MCF 10A (cell line): Measurements from ENCODE around the gene FTCDNL1. TPM values are rescaled to one million over a fixed set of nuclear protein-coding genes. Genes with fewer than 3 reads are reported as not detected.

Source experiments
- BruUV-seq: library from RNA; stranded (reverse); fragments of 400-500 nt; replicated peaks from 2 replicates; lab custom pipeline; 2021; lab: Mats Ljungman, UMichigan
- CTCF ChIA-PET: fragments of 300-600 bp; sonication (Branson Sonifier 250); formaldehyde crosslinking; extraction: SDS; loops from one replicate; lab custom pipeline; 2021; ENCODE audit warnings: antibody characterized with exemption, inconsistent platforms; lab: Yijun Ruan, JAX
- POLR2A ChIA-PET: fragments of 300-600, 350-650 bp; sonication (Branson Sonifier 250); formaldehyde crosslinking; extraction: SDS; loops from one replicate; lab custom pipeline; 2020; ENCODE audit warnings: antibody characterized with exemption, inconsistent platforms; lab: Yijun Ruan, JAX
- DNase-seq: peaks from one replicate; pipeline ENCODE4 v3.0.0-alpha.2; 2018; ENCODE audit not compliant: unreplicated experiment
- H3K27ac Mint-ChIP-seq: one replicate; pipeline ENCODE4 v1.8.0; 2022; ENCODE audit warnings: mild to moderate bottlenecking, low read depth, mixed read lengths; ENCODE audit not compliant: unreplicated experiment
- H3K27me3 Mint-ChIP-seq: one replicate; pipeline ENCODE4 v1.8.0; 2022; ENCODE audit warnings: mixed read lengths; ENCODE audit not compliant: insufficient read depth, unreplicated experiment
- H3K36me3 Mint-ChIP-seq: one replicate; pipeline ENCODE4 v1.8.0; 2022; ENCODE audit warnings: mild to moderate bottlenecking, moderate library complexity, mixed read lengths; ENCODE audit not compliant: insufficient read depth, unreplicated experiment
- H3K4me1 Mint-ChIP-seq: one replicate; pipeline ENCODE4 v1.8.0; 2022; ENCODE audit warnings: mixed read lengths; ENCODE audit not compliant: insufficient read depth, unreplicated experiment
- H3K4me3 Mint-ChIP-seq: one replicate; pipeline ENCODE4 v1.8.0; 2022; ENCODE audit warnings: mild to moderate bottlenecking, moderate library complexity, mixed read lengths; ENCODE audit not compliant: unreplicated experiment
- H3K9me3 Mint-ChIP-seq: one replicate; pipeline ENCODE4 v1.8.0; 2022; ENCODE audit warnings: mixed read lengths; ENCODE audit not compliant: unreplicated experiment
- CTCF ChIP-seq: fragments of 200-600 bp; IDR thresholded peaks from one replicate; pipeline ENCODE4 v1.8.0; 2022; ENCODE audit warnings: antibody characterized with exemption, mild to moderate bottlenecking; ENCODE audit not compliant: unreplicated experiment
- intact Hi-C: fragments of 100-400 bp; cut with micrococcal nuclease; formaldehyde crosslinking; loops from 2 replicates; pipeline ENCODE4 v1.14.1; 2022
- total RNA-seq: library from RNA; stranded (reverse); gene quantifications from 2 replicates; pipeline ENCODE4 v1.2.3, GENCODE V29; 2022

The FTCDNL1 gene
- total RNA-seq, 1 experiment from 2014 or later, result 1.9 TPM

GRCh38 chr2:199797431-199798403, 53.3 kb downstream of the FTCDNL1 start:
- TF ChIP-seq CTCF, result no peak
- CTCF ChIA-PET, result interaction anchor here (0.6 kb wide), 1 partner anchor 21 kb away, joined by 4 read pairs; no protein-coding TSS in a partner anchor
- no TSS peak for BruUV-seq
- Mint-ChIP-seq H3K4me3 (no peak overlapping the region), H3K4me1 (no peaks in the 10 kb centered on the region), H3K27me3 (peaks cover 33% of the 10 kb centered on the region), H3K36me3 (no peaks in the 10 kb centered on the region), H3K27ac (no peak overlapping the region), H3K9me3 (no peaks in the 10 kb centered on the region)
- POLR2A ChIA-PET, result no interaction called here
- no peak for DNase-seq
- intact Hi-C loops, result no loop called here

GRCh38 chr2:199792381-199792780, 58.6 kb downstream of the FTCDNL1 start:
- H3K27ac Mint-ChIP-seq, result no peak overlapping the region
- no peaks in the 10 kb centered on the region for H3K4me1 Mint-ChIP-seq
- peaks cover 16% of the 10 kb centered on the region for H3K27me3 Mint-ChIP-seq
- ChIA-PET POLR2A (no interaction called here), CTCF (interaction anchor here (1.5 kb wide), 1 partner anchor 54 kb away, joined by 3 read pairs; no protein-coding TSS in a partner anchor)
- no peaks in the 10 kb centered on the region for H3K36me3 Mint-ChIP-seq
- no peak for DNase-seq
- H3K9me3 Mint-ChIP-seq, result no peaks in the 10 kb centered on the region
- no peak for TF ChIP-seq CTCF
- intact Hi-C loops, result no loop called here
- BruUV-seq, result no TSS peak
- H3K4me3 Mint-ChIP-seq, result no peak overlapping the region

GRCh38 chr2:199791326-199791725, 59.7 kb downstream of the FTCDNL1 start:
- intact Hi-C loops, result no loop called here
- no peak for TF ChIP-seq CTCF
- no peaks in the 10 kb centered on the region for H3K9me3 Mint-ChIP-seq
- no peaks in the 10 kb centered on the region for H3K4me1 Mint-ChIP-seq
- BruUV-seq, result no TSS peak
- peaks cover 16% of the 10 kb centered on the region for H3K27me3 Mint-ChIP-seq
- H3K27ac Mint-ChIP-seq, result no peak overlapping the region
- no peaks in the 10 kb centered on the region for H3K36me3 Mint-ChIP-seq
- no peak for DNase-seq
- ChIA-PET POLR2A (no interaction called here), CTCF (interaction anchor here (0.6 kb wide), 1 partner anchor 28 kb away, joined by 4 read pairs; no protein-coding TSS in a partner anchor)
- no peak overlapping the region for H3K4me3 Mint-ChIP-seq

- CTCF ChIA-PET, result no interaction called here
- no TSS peak for BruUV-seq
- no peak overlapping the region for H3K4me3 Mint-ChIP-seq
- no peak for DNase-seq
- no peaks in the 10 kb centered on the region for H3K4me1 Mint-ChIP-seq
- TF ChIP-seq CTCF, result no peak
- POLR2A ChIA-PET, result no interaction called here
- no peaks in the 10 kb centered on the region for H3K9me3 Mint-ChIP-seq
- no peaks in the 10 kb centered on the region for H3K36me3 Mint-ChIP-seq
- no peak overlapping the region for H3K27ac Mint-ChIP-seq
- intact Hi-C loops, result no loop called here
- H3K27me3 Mint-ChIP-seq, result peaks cover 8% of the 10 kb centered on the region
Observed at GRCh38 chr2:199784512-199784911, 66.5 kb downstream of the FTCDNL1 start.
